HG03175 (cell line): ENCODE data around the gene UGT1A10.

Experiments used
- ATAC-seq: cut with Tn5 transposase; IDR thresholded peaks from one replicate; pipeline ENCODE4 v1.9.1; 2021; ENCODE audit warnings: mild to moderate bottlenecking, moderate library complexity; ENCODE audit not compliant: unreplicated experiment

UGT1A10 gene

GRCh38 chr2:233768076-233768475, 131.8 kb downstream of the UGT1A10 start:
- ATAC-seq: no peak

- no peak for ATAC-seq
These were observed 133.0 kb downstream of the UGT1A10 start for GRCh38 chr2:233769260-233769659.

GRCh38 chr2:233772153-233772552, 135.9 kb downstream of the UGT1A10 start:
- no peak for ATAC-seq

DNA sequence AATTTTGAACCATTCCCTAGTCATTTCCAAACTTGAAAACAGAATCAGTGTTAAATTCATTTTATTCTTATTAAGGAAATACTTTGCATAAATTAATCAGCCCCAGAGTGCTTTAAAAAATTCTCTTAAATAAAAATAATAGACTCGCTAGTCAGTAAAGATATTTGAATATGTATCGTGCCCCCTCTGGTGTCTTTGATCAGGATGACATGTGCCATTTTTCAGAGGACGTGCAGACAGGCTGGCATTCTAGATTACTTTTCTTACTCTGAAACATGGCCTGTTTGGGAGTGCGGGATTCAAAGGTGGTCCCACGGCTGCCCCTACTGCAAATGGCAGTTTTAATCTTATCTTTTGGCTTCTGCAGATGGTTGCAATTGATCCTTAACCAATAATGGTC, 136.3 kb downstream of the UGT1A10 start:
- ATAC-seq: no peak

DNA sequence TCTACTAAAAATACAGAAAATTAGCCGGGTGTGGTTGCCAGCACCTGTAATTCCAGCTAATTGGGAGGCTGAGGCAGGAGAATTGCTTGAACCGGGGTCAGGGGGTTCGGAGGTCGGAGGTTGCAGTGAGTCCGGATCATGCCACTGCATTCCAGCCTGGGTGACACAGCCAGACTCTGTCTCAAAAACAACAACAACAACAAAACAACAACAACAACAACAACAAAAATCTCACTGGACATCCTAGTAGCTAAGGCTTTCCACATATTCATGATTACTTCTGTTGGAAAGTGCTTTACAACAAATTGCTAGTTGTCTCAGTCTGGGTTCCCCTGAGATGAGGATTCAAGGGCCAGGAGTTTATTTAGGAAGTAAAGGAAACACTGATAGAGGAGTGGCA, 137.6 kb downstream of the UGT1A10 start:
- ATAC-seq: no peak

- no peak for ATAC-seq
These were observed 139.2 kb downstream of the UGT1A10 start for GRCh38 chr2:233775414-233775813.

GRCh38 chr2:233778030-233778429, 141.8 kb downstream of the UGT1A10 start, which contains the start of gene MROH2A:
TSS of gene MROH2A (plus strand) at chr2:233778330. CDS start at chr2:233779359, 1,029 bp downstream.
- no peak for ATAC-seq

GRCh38 chr2:233779722-233780121, 143.5 kb downstream of the UGT1A10 start:
- no peak for ATAC-seq

DNA sequence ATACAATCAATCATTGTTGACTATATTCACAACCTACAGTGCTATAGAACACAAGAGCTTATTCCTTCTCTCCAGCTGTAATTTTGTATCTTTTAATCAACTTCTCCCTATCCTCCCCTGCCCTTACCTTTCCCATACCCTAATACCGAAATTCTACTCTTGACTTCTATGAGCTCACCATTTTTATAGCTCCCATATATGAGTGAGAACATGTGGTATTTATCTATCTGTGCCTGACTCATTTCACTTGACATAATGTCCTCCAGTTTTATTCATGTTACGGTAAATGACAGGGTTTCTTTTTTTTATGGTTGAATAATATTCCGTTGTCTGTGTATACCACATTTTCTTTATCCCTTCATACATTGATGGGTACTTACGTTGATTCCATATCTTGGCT, 144.5 kb downstream of the UGT1A10 start:
- ATAC-seq: no peak

DNA sequence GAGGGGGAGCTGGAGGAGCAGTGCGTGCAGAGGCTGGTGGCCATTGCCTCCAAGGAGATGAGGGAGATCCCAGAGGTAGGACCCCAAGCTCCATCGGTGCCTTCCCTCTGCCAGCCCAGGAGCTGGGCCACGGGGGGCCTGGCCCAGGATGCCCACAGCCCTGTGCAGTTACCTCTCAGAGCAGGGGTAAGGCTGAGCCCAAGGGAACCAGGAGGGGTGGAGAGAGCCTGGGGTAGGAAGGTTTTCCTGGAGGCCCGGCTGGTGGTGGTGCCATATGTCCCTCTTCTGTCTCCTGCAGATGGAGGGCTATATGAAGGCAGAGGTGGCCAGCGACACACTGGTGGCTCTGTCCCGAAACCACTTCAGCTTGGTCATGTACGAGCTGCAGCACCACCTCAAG, 153.3 kb downstream of the UGT1A10 start:
- no peak for ATAC-seq

GRCh38 chr2:233791151-233791882, 155.1 kb downstream of the UGT1A10 start:
- no peak for ATAC-seq

- no peak for ATAC-seq
These were observed 155.7 kb downstream of the UGT1A10 start for GRCh38 chr2:233791883-233792329.

DNA sequence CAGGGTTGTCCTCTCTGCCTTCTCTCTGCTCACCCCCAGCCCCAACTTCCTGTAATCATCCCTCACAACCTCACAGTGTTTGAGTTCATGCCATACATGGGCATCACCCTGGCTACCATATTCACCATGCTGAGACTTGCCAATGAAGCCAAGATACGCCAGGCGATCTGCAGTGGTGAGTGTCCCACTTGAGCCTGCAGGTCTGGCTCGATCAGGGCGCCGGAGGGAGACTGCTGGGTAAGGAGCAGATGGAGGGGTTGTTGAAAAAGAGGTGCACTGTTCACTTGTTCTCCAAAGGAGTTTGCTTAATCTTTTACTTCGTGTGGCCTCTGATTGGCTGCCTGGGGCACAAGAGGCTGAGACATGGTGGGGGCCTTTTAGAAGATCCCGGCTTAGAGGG, 156.5 kb downstream of the UGT1A10 start:
- no peak for ATAC-seq

- ATAC-seq: no peak
These were observed 157.3 kb downstream of the UGT1A10 start for GRCh38 chr2:233793465-233794127.

DNA sequence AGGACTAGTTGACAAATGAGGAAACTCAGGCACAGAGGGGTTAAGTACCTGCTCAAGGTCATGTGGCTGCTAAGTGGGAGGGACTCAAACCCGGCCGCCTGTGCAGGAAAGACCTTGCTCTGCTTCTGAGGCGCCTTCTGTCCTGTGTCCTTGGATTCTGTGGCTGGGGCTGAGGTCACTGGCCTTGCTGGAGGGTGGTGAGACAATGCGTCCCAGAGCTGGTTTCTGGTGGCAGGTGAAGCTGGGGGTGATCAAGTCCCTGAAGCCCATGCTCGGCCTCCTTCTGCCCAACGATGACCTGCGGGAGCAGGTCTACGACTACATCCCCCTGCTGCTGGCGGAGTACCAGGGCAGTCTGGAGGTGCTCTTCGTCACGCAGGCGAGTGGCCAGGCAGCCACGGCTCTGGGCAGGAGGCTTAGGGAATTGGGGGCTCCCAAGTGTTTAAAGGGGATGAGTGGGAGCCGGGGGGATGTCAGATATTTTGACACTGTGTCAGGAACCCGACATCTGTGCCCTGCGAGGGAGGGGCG, 157.9 kb downstream of the UGT1A10 start:
- ATAC-seq: no peak

GRCh38 chr2:233795735-233796171, 159.5 kb downstream of the UGT1A10 start:
- no peak for ATAC-seq

- ATAC-seq: no peak
These were observed 160.0 kb downstream of the UGT1A10 start for GRCh38 chr2:233796254-233796653.

DNA sequence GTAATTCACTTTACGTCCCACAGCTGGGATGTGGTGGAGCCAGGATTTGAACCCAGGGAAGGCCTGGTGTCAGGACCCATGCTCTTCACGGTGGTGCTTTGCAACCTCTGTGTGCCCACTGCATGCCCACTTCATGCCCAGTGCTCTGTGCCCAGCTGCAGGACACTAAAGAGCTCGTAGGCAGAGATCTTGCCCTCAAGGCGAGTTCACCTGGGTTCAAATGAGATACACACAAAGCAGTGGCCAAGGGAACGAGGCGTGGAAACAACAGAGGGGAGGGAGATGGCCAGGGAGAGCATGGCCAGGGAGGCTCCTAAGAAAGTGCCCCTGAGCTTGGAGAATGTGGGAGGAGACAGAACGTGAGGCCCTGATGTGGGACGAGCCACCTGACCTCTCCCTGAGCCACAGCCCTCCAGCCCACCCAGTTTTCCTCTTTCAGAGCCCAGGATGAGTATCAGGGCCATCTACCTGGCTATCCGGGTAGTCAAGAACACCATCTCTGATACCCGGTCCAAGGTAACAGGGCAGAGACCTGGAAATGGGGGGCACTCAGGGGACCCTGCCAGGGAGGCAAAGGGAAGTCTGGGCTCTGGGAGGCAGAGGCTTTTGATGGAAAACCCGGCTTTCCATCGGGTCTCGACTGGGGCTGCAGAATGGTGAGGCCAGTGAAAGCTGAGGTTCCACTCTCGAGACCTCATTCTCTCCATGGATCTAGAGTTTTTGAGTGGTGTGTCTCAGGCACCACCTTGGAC, 162.3 kb downstream of the UGT1A10 start:
- no peak for ATAC-seq

DNA sequence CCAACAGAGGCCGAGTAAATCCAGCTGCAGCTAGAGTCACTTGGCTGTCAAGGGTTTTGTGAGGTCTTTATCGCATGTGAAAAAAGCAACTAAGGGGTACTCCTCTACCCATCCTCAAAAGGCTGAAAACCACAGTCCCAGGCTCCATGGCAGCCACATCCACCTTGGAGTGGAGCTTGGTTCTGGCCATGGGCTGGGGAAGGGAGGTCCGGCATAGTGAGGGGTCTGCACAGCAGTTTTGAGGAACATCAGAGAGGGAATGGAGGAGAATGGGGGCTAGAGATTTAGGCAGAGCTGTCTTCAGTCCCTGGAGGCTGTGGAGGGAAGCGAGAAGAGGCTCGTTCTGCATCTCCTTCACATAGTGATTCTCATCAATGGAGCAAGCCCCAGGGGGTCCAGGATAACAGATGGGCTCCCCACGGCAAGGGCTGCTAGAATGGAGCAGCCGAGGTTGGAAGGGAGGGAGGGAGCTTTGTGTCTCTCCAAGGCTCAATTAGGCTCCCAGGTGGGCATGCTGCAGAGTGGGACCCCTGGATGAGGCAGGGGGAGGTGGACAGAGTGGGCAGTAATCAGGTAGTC, 162.9 kb downstream of the UGT1A10 start:
- ATAC-seq: no peak

- ATAC-seq: no peak
These were observed 163.5 kb downstream of the UGT1A10 start for GRCh38 chr2:233799716-233800115.

DNA sequence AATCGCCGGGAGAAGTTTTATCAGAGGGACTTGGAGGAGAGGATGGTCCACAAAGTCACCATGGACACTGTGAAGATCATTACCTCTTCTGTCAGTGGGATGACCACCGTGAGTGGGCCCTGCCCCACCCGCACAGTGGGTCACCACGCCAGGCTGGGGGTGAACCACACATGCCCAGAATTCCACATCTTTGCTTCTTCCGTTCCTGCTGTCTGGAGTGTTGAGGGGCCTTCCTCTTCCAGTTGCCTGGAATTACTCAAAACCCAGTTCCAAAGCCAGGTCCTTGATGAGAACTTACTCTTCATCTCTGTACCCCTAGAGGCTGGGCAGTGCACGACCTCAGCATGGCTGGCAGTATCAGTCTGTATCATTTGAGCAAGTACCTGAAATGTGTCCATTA, 164.0 kb downstream of the UGT1A10 start:
- ATAC-seq: no peak
